GM10266 (cell line): ENCODE results near the gene PEX5L.
"Not testable (repeated sequence)": the region's sequence is repeated elsewhere in the genome, so short reads cannot be mapped to it uniquely, and the experiment has no call there.

Experiments
- DNase-seq: peaks from one replicate; pipeline ENCODE4 v3.0.0; 2012; ENCODE audit errors: extremely low spot score
- CTCF ChIP-seq: IDR thresholded peaks from 2 replicates; pipeline ENCODE4 v1.5.1; 2012; ENCODE audit warnings: mild to moderate bottlenecking, low read depth; ENCODE audit not compliant: control insufficient read depth, insufficient read depth; ENCODE audit errors: missing control alignments

The PEX5L gene

GRCh38 chr3:180017846-180018245 is 18.9 kb downstream of the PEX5L start:
- TF ChIP-seq CTCF = no peak

GRCh38 chr3:180011927-180012326 is 24.8 kb downstream of the PEX5L start:
- no peak for TF ChIP-seq CTCF
- DNase-seq = no peak

More at GRCh38 chr3:180017846-180018245, 18.9 kb downstream of the PEX5L start:
- no peak for DNase-seq

GRCh38 chr3:180008318-180008717 is 28.4 kb downstream of the PEX5L start:
- DNase-seq = not testable (repeated sequence)

GRCh38 chr3:180004542-180004941 is 32.2 kb downstream of the PEX5L start:
- no peak for TF ChIP-seq CTCF
- DNase-seq = no peak

- no peak for DNase-seq
- TF ChIP-seq CTCF = no peak
Observed at GRCh38 chr3:180002006-180002405, 34.7 kb downstream of the PEX5L start.

GRCh38 chr3:180000500-180000899 is 36.2 kb downstream of the PEX5L start:
- DNase-seq = no peak
- no peak for TF ChIP-seq CTCF

GRCh38 chr3:179995406-179995805 is 41.3 kb downstream of the PEX5L start:
- TF ChIP-seq CTCF = no peak
- DNase-seq = no peak

- no peak for DNase-seq
- no peak for TF ChIP-seq CTCF
Observed at GRCh38 chr3:179991883-179992282, 44.9 kb downstream of the PEX5L start.
